ENCODE data around the gene RHBDF2.

- TF ChIP-seq CTCF (IDR thresholded peaks at IDR 0.05) = no peak
- no peak for TF ChIP-seq EZH2 (IDR thresholded peaks at IDR 0.05)
Measured at GRCh38 chr17:76499267-76499667, 2.0 kb downstream of the RHBDF2 start.

Measured in neural progenitor cell (in vitro differentiated cells).